Stimulated activated CD8-positive, alpha-beta memory T cell treated with anti-CD3 and anti-CD28 coated beads, Interleukin-15, amount 100 ng/mL, for 1 hour (primary cell): ENCODE results near the gene CCDC60.
"Not testable (repeated sequence)": the region's sequence is repeated elsewhere in the genome, so short reads cannot be mapped to it uniquely, and the experiment has no call there.

ENCODE experiments used
- DNase-seq: peaks from one replicate; pipeline ENCODE4 v3.0.0-alpha.2; 2020; ENCODE audit warnings: low read depth

Gene CCDC60

GRCh38 chr12:119338593-119339363, 4.2 kb downstream of the CCDC60 start:
- no peak for DNase-seq

- DNase-seq = no peak
These were observed 6.0 kb downstream of the CCDC60 start for GRCh38 chr12:119340578-119340977.

GRCh38 chr12:119341020-119341419, 6.5 kb downstream of the CCDC60 start:
- DNase-seq = no peak

- DNase-seq = no peak
These were observed 7.5 kb downstream of the CCDC60 start for GRCh38 chr12:119341988-119342387.

- DNase-seq = no peak
These were observed 8.6 kb downstream of the CCDC60 start for GRCh38 chr12:119343130-119343529.

GRCh38 chr12:119354172-119354571, 19.6 kb downstream of the CCDC60 start:
- no peak for DNase-seq

GRCh38 chr12:119360366-119360765, 25.8 kb downstream of the CCDC60 start:
- not testable (repeated sequence) for DNase-seq

GRCh38 chr12:119363037-119363436, 28.5 kb downstream of the CCDC60 start:
- DNase-seq = no peak

GRCh38 chr12:119363490-119363889, 29.0 kb downstream of the CCDC60 start:
- DNase-seq = no peak

- DNase-seq = no peak
These were observed 30.9 kb downstream of the CCDC60 start for GRCh38 chr12:119365451-119365850.

- no peak for DNase-seq
These were observed 31.5 kb downstream of the CCDC60 start for GRCh38 chr12:119366007-119366406.

- DNase-seq = no peak
These were observed 34.6 kb downstream of the CCDC60 start for GRCh38 chr12:119369161-119369560.

GRCh38 chr12:119369907-119370546, 35.5 kb downstream of the CCDC60 start:
- DNase-seq = no peak

- no peak for DNase-seq
These were observed 38.0 kb downstream of the CCDC60 start for GRCh38 chr12:119372540-119372939.

GRCh38 chr12:119373001-119373400, 38.5 kb downstream of the CCDC60 start:
- no peak for DNase-seq

GRCh38 chr12:119373666-119374065, 39.1 kb downstream of the CCDC60 start:
- DNase-seq = no peak

GRCh38 chr12:119374635-119375034, 40.1 kb downstream of the CCDC60 start:
- no peak for DNase-seq

- DNase-seq = no peak
These were observed 40.8 kb downstream of the CCDC60 start for GRCh38 chr12:119375075-119375882.

GRCh38 chr12:119375883-119376190, 41.3 kb downstream of the CCDC60 start:
- no peak for DNase-seq

- no peak for DNase-seq
These were observed 44.4 kb downstream of the CCDC60 start for GRCh38 chr12:119378903-119379302.

- DNase-seq = no peak
These were observed 47.1 kb downstream of the CCDC60 start for GRCh38 chr12:119381471-119382235.

GRCh38 chr12:119383206-119383605, 48.7 kb downstream of the CCDC60 start:
- DNase-seq = no peak
